ENCODE measurements around the gene FTL.

The FTL gene

GRCh38 chr19:48991011-48991609 is 26.0 kb downstream of the FTL start:
- DNase-seq (ENCODE audit: low read depth in 2 of 2, low spot score in 1 of 2): no peak

- no peak for DNase-seq (ENCODE audit: low read depth in 2 of 2, low spot score in 1 of 2)
Measured at GRCh38 chr19:48991873-48992580, 26.9 kb downstream of the FTL start.

GRCh38 chr19:48992581-48993174 is 27.6 kb downstream of the FTL start:
- DNase-seq (ENCODE audit: low read depth in 2 of 2, low spot score in 1 of 2): no peak

- DNase-seq (ENCODE audit: low read depth in 2 of 2, low spot score in 1 of 2): peak; percentile 97 to 99
Measured at GRCh38 chr19:48993175-48994034, 28.3 kb downstream of the FTL start, which contains the start of the genes GYS1 and RUVBL2. Gene GYS1, minus strand, starts transcription at chr19:48993309. Its CDS starts 197 bp downstream, at chr19:48993112. Gene RUVBL2, plus strand, starts transcription at chr19:48993887. Its CDS starts 25 bp downstream, at chr19:48993912.

- no peak for DNase-seq (ENCODE audit: low read depth in 2 of 2, low spot score in 1 of 2)
Measured at GRCh38 chr19:48994035-48994386, 28.9 kb downstream of the FTL start.

- DNase-seq (ENCODE audit: low read depth in 2 of 2, low spot score in 1 of 2): no peak
Measured at GRCh38 chr19:48997972-48998371, 32.9 kb downstream of the FTL start.

DNA sequence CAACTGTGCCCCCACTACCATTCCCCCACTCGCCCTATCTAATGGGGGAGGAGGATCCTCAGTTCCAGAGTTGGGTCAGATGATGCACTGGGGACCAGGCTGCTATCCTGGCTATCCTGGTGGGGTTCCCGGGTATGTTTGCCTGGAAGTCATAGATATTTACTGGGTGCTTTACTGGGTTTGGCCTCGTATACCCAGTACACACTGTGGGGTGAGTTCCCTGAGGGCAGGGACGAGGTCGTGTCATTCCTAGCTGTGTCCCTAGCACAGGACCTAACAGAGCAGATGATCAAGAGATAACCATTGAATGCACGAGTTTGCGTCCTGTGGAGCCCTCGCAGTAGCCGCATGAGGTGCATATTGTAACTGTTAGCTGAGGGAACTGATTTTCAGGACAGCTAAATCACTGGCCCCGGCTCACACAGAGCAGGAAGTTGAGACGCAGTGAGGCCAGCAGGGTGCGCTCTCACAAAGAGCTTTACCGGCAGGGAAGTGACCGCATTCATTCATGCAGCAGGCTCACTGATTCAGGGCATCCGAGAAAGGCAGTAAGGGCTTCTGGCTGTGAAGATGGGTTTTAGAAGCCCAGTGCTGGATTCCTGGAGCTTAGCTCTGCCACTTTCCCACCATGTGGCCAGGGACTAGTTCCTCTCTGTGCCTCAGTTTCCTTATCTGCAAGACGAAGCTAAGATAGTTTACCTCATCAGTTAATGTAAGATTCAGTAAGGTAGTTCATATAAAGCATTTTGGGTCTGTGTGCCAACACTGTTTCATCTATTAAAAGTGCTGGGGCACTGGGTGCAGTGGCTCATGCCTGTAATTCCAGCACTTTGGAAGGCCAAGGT is 34.6 kb downstream of the FTL start:
- peak in 1 of 2 donors; percentile 22 for DNase-seq (ENCODE audit: low read depth in 2 of 2, low spot score in 1 of 2)

DNA sequence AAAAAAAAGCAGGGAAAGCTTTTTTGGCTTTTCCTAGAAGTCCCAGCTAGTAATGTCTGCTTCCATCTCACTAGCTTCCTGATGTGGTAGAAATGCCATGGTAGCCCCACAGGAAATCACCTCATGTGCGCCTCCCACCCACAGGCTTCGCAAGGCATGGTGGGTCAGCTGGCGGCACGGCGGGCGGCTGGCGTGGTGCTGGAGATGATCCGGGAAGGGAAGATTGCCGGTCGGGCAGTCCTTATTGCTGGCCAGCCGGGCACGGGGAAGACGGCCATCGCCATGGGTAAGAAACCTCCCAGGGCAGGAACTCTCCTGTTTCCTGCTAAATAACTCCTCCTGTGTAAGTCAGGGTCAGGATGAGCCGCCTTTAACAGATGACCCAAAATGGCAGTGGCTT is 39.0 kb downstream of the FTL start:
- no peak for DNase-seq (ENCODE audit: low read depth in 2 of 2, low spot score in 1 of 2)

DNA sequence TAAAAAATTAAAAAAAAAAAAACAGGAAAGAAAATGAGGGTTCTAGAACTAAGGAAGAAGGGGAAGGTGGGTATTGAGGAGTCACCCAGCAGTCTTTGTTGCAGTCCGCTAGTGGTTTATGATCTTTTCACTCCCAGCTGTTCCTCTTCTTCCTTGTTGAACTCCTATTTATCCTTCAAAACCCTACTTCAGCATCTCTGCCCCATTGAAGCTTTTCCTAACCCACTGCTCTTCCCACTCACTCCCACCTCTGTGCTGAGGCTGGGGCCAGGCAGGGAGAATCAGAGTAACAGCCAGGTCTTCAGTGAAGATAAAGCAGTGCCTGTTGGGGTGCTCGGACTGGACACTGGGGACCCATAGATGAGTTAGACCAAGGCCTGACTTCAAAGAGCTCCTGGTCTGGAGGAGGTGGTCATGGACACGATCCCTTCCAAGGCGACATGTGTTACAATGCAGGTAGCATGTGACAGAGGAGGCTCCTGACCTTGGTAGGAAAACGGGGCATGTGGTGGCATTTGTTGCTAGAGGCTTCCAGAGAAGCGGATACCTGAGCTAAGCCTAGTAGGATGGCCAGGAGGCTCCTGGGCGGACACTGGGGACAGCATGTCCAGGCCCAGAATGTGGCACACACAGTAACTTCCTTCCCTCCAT is 40.0 kb downstream of the FTL start:
- DNase-seq (ENCODE audit: low read depth in 2 of 2, low spot score in 1 of 2): no peak

GRCh38 chr19:49006905-49007304 is 41.8 kb downstream of the FTL start:
- no peak for DNase-seq (ENCODE audit: low read depth in 2 of 2, low spot score in 1 of 2)

GRCh38 chr19:49009828-49010227 is 44.7 kb downstream of the FTL start:
- no peak for DNase-seq (ENCODE audit: low read depth in 2 of 2, low spot score in 1 of 2)

DNA sequence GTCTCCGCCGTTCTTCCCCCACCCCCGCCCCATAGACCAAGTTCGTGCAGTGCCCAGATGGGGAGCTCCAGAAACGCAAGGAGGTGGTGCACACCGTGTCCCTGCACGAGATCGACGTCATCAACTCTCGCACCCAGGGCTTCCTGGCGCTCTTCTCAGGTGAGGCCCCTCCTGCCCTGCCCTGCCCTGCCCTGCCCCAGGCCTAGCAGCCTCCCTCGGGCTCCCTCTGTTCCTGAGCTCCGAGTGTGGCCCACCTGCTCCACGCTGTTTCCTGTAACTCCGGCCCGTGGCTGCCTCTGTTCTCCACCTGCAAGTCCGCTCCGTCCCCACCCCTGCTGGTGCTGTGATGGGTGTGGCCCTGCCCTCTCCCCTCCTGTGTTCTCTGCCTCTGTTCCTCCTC is 45.3 kb downstream of the FTL start:
- no peak for DNase-seq (ENCODE audit: low read depth in 2 of 2, low spot score in 1 of 2)

- no peak for DNase-seq (ENCODE audit: low read depth in 2 of 2, low spot score in 1 of 2)
Measured at GRCh38 chr19:49011194-49011593, 46.1 kb downstream of the FTL start.

- no peak for DNase-seq (ENCODE audit: low read depth in 2 of 2, low spot score in 1 of 2)
Measured at GRCh38 chr19:49014123-49014869, 49.2 kb downstream of the FTL start.

- DNase-seq (ENCODE audit: low read depth in 2 of 2, low spot score in 1 of 2): no peak
Measured at GRCh38 chr19:49014870-49015255, 49.8 kb downstream of the FTL start.

DNA sequence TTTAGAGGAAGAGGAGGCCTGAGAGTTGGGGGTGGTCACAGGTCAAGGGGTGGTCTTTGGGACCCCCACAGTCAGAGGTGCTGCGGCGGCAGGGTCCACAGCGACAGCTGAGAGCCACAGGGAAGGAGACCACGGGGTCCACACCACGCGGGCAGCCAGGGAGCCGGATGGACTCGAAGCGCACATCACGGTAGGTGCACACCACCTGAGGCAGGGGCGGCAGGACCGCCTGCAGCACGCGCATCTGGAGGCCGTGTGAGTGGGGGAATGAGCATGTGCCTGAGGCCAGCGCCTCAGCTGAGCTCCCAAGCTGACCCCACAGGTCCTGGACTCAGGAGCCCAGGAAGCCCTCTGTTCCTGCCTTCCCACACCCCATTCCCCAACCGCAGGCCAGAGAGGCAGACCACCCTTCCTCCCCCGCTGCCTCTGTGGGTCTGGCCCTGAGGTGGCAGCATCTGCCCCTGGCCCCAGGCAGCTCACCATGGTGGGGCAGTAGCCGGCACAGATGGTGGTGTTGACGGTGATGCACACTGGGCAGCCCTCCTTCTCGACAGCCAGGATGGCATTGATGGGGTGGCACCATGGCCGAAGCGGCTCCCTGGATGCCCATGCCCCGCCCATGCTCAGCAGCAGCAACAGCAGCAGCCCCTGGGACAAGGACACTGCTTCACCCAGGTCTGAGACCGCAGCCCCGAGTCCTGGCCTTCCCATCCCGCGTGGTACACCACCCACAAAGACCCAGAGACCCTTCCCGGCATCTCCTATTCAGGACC is 51.1 kb downstream of the FTL start:
- no peak for DNase-seq (ENCODE audit: low read depth in 2 of 2, low spot score in 1 of 2)
